ENCODE measurements around the gene OPCML.

OPCML gene

GRCh38 chr11:133215596-133216230 is 316.6 kb downstream of the OPCML start:
- H3K9me2 ChIP-seq (replicated peaks; ENCODE audit: control insufficient read depth, low read length), result no peaks in the 10 kb centered on the region
- no peaks in the 10 kb centered on the region for H3K79me2 ChIP-seq (ENCODE audit: control insufficient read depth, low read length)
- H3K9me3 ChIP-seq (ENCODE audit: control insufficient read depth, insufficient read depth, low read length), result no peaks in the 10 kb centered on the region
- H3F3A ChIP-seq (ENCODE audit: control insufficient read depth, insufficient read depth), result no peaks in the 10 kb centered on the region
- H3K27ac ChIP-seq (ENCODE audit: low read depth, low read length), result no peak overlapping the region
- H4K20me1 ChIP-seq (ENCODE audit: control insufficient read depth, insufficient read depth, low read depth, low read length), result no peaks in the 10 kb centered on the region
- H3K36me3 ChIP-seq (ENCODE audit: control insufficient read depth, low read length), result no peaks in the 10 kb centered on the region
- TF ChIP-seq CTCF (IDR thresholded peaks at IDR 0.05; ENCODE audit: low read depth, low read length, poor library complexity, severe bottlenecking) (no peak), EZH2phosphoT487 (IDR thresholded peaks at IDR 0.05; ENCODE audit: borderline replicate concordance, low read length) (no peak)
- H3K4me2 ChIP-seq (ENCODE audit: low read length), result no peak overlapping the region
- H3K4me3 ChIP-seq (ENCODE audit: low read length), result no peak overlapping the region
- no peaks in the 10 kb centered on the region for H3K27me3 ChIP-seq (ENCODE audit: control insufficient read depth, low read length)
- no peaks in the 10 kb centered on the region for H3K4me1 ChIP-seq (ENCODE audit: control insufficient read depth, low read length)

GRCh38 chr11:133214646-133215045 is 317.7 kb downstream of the OPCML start:
- Histone ChIP-seq H3K36me3 (ENCODE audit: control insufficient read depth, low read length) (no peaks in the 10 kb centered on the region), H3F3A (ENCODE audit: control insufficient read depth, insufficient read depth) (no peaks in the 10 kb centered on the region), H4K20me1 (ENCODE audit: control insufficient read depth, insufficient read depth, low read depth, low read length) (no peaks in the 10 kb centered on the region), H3K79me2 (ENCODE audit: control insufficient read depth, low read length) (no peaks in the 10 kb centered on the region), H3K4me1 (ENCODE audit: control insufficient read depth, low read length) (no peaks in the 10 kb centered on the region), H3K9me3 (ENCODE audit: control insufficient read depth, insufficient read depth, low read length) (no peaks in the 10 kb centered on the region), H3K27ac (ENCODE audit: low read depth, low read length) (no peak overlapping the region), H3K27me3 (ENCODE audit: control insufficient read depth, low read length) (no peaks in the 10 kb centered on the region), H3K4me3 (ENCODE audit: low read length) (no peak overlapping the region), H3K4me2 (ENCODE audit: low read length) (no peak overlapping the region), H3K9me2 (replicated peaks; ENCODE audit: control insufficient read depth, low read length) (no peaks in the 10 kb centered on the region)
- no peak for TF ChIP-seq CTCF (IDR thresholded peaks at IDR 0.05; ENCODE audit: low read depth, low read length, poor library complexity, severe bottlenecking)
- no peak for TF ChIP-seq EZH2phosphoT487 (IDR thresholded peaks at IDR 0.05; ENCODE audit: borderline replicate concordance, low read length)

GRCh38 chr11:133212201-133212600 is 320.1 kb downstream of the OPCML start:
- no peaks in the 10 kb centered on the region for H3F3A ChIP-seq (ENCODE audit: control insufficient read depth, insufficient read depth)
- H3K36me3 ChIP-seq (ENCODE audit: control insufficient read depth, low read length), result no peaks in the 10 kb centered on the region
- H3K27me3 ChIP-seq (ENCODE audit: control insufficient read depth, low read length), result no peaks in the 10 kb centered on the region
- H3K79me2 ChIP-seq (ENCODE audit: control insufficient read depth, low read length), result no peaks in the 10 kb centered on the region
- no peak for TF ChIP-seq EZH2phosphoT487 (IDR thresholded peaks at IDR 0.05; ENCODE audit: borderline replicate concordance, low read length)
- no peak for TF ChIP-seq CTCF (IDR thresholded peaks at IDR 0.05; ENCODE audit: low read depth, low read length, poor library complexity, severe bottlenecking)
- H3K4me1 ChIP-seq (ENCODE audit: control insufficient read depth, low read length), result no peaks in the 10 kb centered on the region
- no peak overlapping the region for H3K4me2 ChIP-seq (ENCODE audit: low read length)
- no peaks in the 10 kb centered on the region for H3K9me3 ChIP-seq (ENCODE audit: control insufficient read depth, insufficient read depth, low read length)
- no peaks in the 10 kb centered on the region for H3K9me2 ChIP-seq (replicated peaks; ENCODE audit: control insufficient read depth, low read length)
- no peak overlapping the region for H3K4me3 ChIP-seq (ENCODE audit: low read length)
- H3K27ac ChIP-seq (ENCODE audit: low read depth, low read length), result no peak overlapping the region
- no peaks in the 10 kb centered on the region for H4K20me1 ChIP-seq (ENCODE audit: control insufficient read depth, insufficient read depth, low read depth, low read length)

All from DOHH2 (cell line).